Transverse colon (tissue), 4 donors: ENCODE data around the gene ZFAND3. TPM values are rescaled to one million over a fixed set of nuclear protein-coding genes. Genes with fewer than 3 reads are reported as not detected.

Experiments used
- DNase-seq: peaks from one replicate; pipeline ENCODE4 v3.0.0-alpha.2; 2019
- H3K27ac ChIP-seq, 4 donors: fragments of 200-600 bp; sonication (generic); 2 replicates each; pipeline ENCODE4 v1.5.1; 2016 to 2018; ENCODE audit warnings: inconsistent platforms in 4 of 4
- H3K27me3 ChIP-seq: fragments of 200-600 bp; sonication (generic); 2 replicates; pipeline ENCODE4 v1.5.1; 2017; ENCODE audit warnings: inconsistent platforms
- H3K36me3 ChIP-seq, 4 donors: fragments of 200-600 bp; sonication (generic); 2 replicates each; pipeline ENCODE4 v1.5.1; 2017 to 2019; ENCODE audit warnings: inconsistent platforms in 4 of 4
- H3K4me1 ChIP-seq, 4 donors: fragments of 200-600 bp; sonication (generic); 2 replicates each; pipeline ENCODE4 v1.5.1; 2017 to 2020; ENCODE audit warnings: inconsistent platforms in 4 of 4
- H3K4me3 ChIP-seq, 4 donors: fragments of 200-600 bp; sonication (generic); 1 replicate in 1 of 4; 2 replicates in 3 of 4; pipeline versions ENCODE4 v1.5.1 to v1.6.1; 2017 to 2019; ENCODE audit warnings: inconsistent platforms in 4 of 4
- H3K9me3 ChIP-seq, 2 donors: fragments of 200-600 bp; sonication (generic); 2 replicates each; pipeline ENCODE4 v1.5.1; 2017 to 2019; ENCODE audit warnings: inconsistent platforms in 2 of 2
- CTCF ChIP-seq, 5 experiments: fragments of 200-600 bp in 3 of 5; fragments of 450-650 bp in 2 of 5; sonication (generic) in 3 of 5; IDR thresholded peaks; 1 replicate in 2 of 5; 2 replicates in 3 of 5; pipeline ENCODE4 v1.5.1; 2016 to 2017; ENCODE audit warnings: antibody characterized with exemption in 5 of 5, inconsistent platforms in 3 of 5, mild to moderate bottlenecking in 2 of 5, moderate library complexity in 1 of 5
- EP300 ChIP-seq: sonication (generic); formaldehyde crosslinking; IDR thresholded peaks from one replicate; pipeline ENCODE4 v1.6.1; 2017; ENCODE audit warnings: antibody characterized with exemption, low read depth
- POLR2A ChIP-seq: fragments of 450-650 bp; IDR thresholded peaks from one replicate; pipeline ENCODE4 v1.6.1; 2016; ENCODE audit warnings: antibody characterized with exemption, mild to moderate bottlenecking, moderate library complexity
- POLR2AphosphoS5 ChIP-seq, 3 donors: sonication (generic); formaldehyde crosslinking; IDR thresholded peaks; one replicate each; pipeline ENCODE4 v1.6.1; 2016; ENCODE audit warnings: antibody characterized with exemption in 3 of 3
- WGBS, 2 donors: methylation state at CpG; one replicate each; pipeline ENCODE4 v1.1.5; 2018; ENCODE audit warnings: low coverage in 1 of 2; 5-methylcytosine and 5-hydroxymethylcytosine counted together
- in situ Hi-C, 4 donors: fragments of 200-750 bp; cut with MboI; loops; one replicate each; pipeline versions ENCODE4 v1.15.0 to v1.15.1; 2017; ENCODE audit warnings: low sequenced_read_pairs in 3 of 4, low pct_ligation_motif_present in 1 of 4, low pct_unique_long_range_greater_than_20kb in 1 of 4
- intact Hi-C: fragments of 100-400 bp; cut with DNase I; formaldehyde crosslinking; loops from one replicate; pipeline ENCODE4 v1.15.1; 2023; ENCODE audit warnings: low total_unique reads
- total RNA-seq, 4 donors: library from RNA; depleted of rRNA; stranded (reverse); fragments of >200 nt; gene quantifications; one replicate each; pipeline ENCODE4 v1.1.0, GENCODE V29; 2016

Gene ZFAND3
- total RNA-seq, 4 donors from 2014 or later = 20.5 to 83.4 (median 36.5) TPM

- Histone ChIP-seq H3K27ac (no peak overlapping the region), H3K9me3 (no peaks in the 10 kb centered on the region), H3K27me3 (no peaks in the 10 kb centered on the region), H3K4me3 (no peak overlapping the region), H3K36me3 (no peaks in the 10 kb centered on the region), H3K4me1 (peaks cover 0 to 7% (median 5%) of the 10 kb centered on the region in 4 donors)
- in situ Hi-C loops (no loop called here), intact Hi-C loops (no loop called here)
- DNase-seq = no peak
- 86 to 89% methylated on average over 4 of the region's 4 CpGs for WGBS, 2 donors
- TF ChIP-seq EP300 (no peak), POLR2AphosphoS5 (IDR thresholded peaks at IDR 0.05) (no peak), CTCF (IDR thresholded peaks at IDR 0.05) (no peak), POLR2A (no peak)
Measured at GRCh38 chr6:37906121-37906520, 86.6 kb downstream of the ZFAND3 start.

GRCh38 chr6:37910998-37911397 lies 91.5 kb downstream of the ZFAND3 start:
- intact Hi-C loops (no loop called here), in situ Hi-C loops (no loop called here)
- Histone ChIP-seq H3K4me1 (peaks cover 0 to 10% (median 2%) of the 10 kb centered on the region in 4 donors), H3K9me3 (no peaks in the 10 kb centered on the region), H3K4me3 (no peak overlapping the region), H3K36me3 (no peaks in the 10 kb centered on the region), H3K27ac (no peak overlapping the region), H3K27me3 (no peaks in the 10 kb centered on the region)
- 86 to 93% methylated on average over 1 to 3 of the region's 3 CpGs for WGBS, 2 donors
- no peak for DNase-seq
- TF ChIP-seq POLR2AphosphoS5 (IDR thresholded peaks at IDR 0.05) (no peak), POLR2A (no peak), CTCF (IDR thresholded peaks at IDR 0.05) (no peak), EP300 (no peak)

- WGBS, 2 donors = 69 to 79% methylated on average over 1 of the region's 1 CpG
Measured at GRCh38 chr6:37913210-37913609, 93.7 kb downstream of the ZFAND3 start.

GRCh38 chr6:37915463-37915862 lies 95.9 kb downstream of the ZFAND3 start:
- peaks cover 0 to 35% (median 15%) of the 10 kb centered on the region in 4 donors for H3K4me1 ChIP-seq
- DNase-seq = no peak
- no peak overlapping the region for H3K4me3 ChIP-seq
- in situ Hi-C loops (no loop called here), intact Hi-C loops (no loop called here)
- H3K9me3 ChIP-seq = no peaks in the 10 kb centered on the region
- no peak overlapping the region for H3K27ac ChIP-seq
- WGBS, 2 donors = 87 to 94% methylated on average over 3 of the region's 3 CpGs
- no peaks in the 10 kb centered on the region for H3K36me3 ChIP-seq
- no peak for TF ChIP-seq POLR2A
- TF ChIP-seq CTCF (IDR thresholded peaks at IDR 0.05) = no peak
- TF ChIP-seq EP300 = no peak
- TF ChIP-seq POLR2AphosphoS5 (IDR thresholded peaks at IDR 0.05) = no peak
- H3K27me3 ChIP-seq = no peaks in the 10 kb centered on the region

More at GRCh38 chr6:37913210-37913609, 93.7 kb downstream of the ZFAND3 start:
- Histone ChIP-seq H3K36me3 (no peaks in the 10 kb centered on the region), H3K4me1 (peaks cover 0 to 27% (median 11%) of the 10 kb centered on the region in 4 donors), H3K9me3 (no peaks in the 10 kb centered on the region), H3K27ac (no peak overlapping the region), H3K27me3 (no peaks in the 10 kb centered on the region), H3K4me3 (no peak overlapping the region)
- intact Hi-C loops (no loop called here), in situ Hi-C loops (no loop called here)
- no peak for DNase-seq
- TF ChIP-seq POLR2A (no peak), POLR2AphosphoS5 (IDR thresholded peaks at IDR 0.05) (no peak), CTCF (IDR thresholded peaks at IDR 0.05) (no peak), EP300 (no peak)
